ENCODE results near the gene CDCA3. TPM values are rescaled to one million over a fixed set of nuclear protein-coding genes. Genes with fewer than 3 reads are reported as not detected.

CDCA3 gene
- polyA plus RNA-seq, 3 donors = 0.52 to 1.1 (median 0.64) TPM

- no peak overlapping the region for H3K27ac ChIP-seq (ENCODE audit: low read depth, low read length)
- 69 to 84% (median 83%) methylated on average over 17 of the region's 17 CpGs for WGBS, 3 donors
Measured at GRCh38 chr12:6826125-6826733, 24.9 kb downstream of the CDCA3 start.

- H3K27ac ChIP-seq (ENCODE audit: low read depth, low read length) = no peak overlapping the region
- 10 to 19% (median 16%) methylated on average over 19 of the region's 19 CpGs for WGBS, 3 donors
Measured at GRCh38 chr12:6825398-6826124, 25.5 kb downstream of the CDCA3 start.

GRCh38 chr12:6824901-6825381, 26.1 kb downstream of the CDCA3 start:
- 34 to 57% (median 56%) methylated on average over 12 of the region's 12 CpGs for WGBS, 3 donors
- H3K27ac ChIP-seq (ENCODE audit: low read depth, low read length) = no peak overlapping the region

GRCh38 chr12:6824085-6824775, 26.9 kb downstream of the CDCA3 start:
- WGBS, 3 donors = 72 to 92% (median 91%) methylated on average over 36 to 37 of the region's 37 CpGs
- H3K27ac ChIP-seq (ENCODE audit: low read depth, low read length) = no peak overlapping the region

GRCh38 chr12:6823182-6824084, 27.7 kb downstream of the CDCA3 start:
- no peak overlapping the region for H3K27ac ChIP-seq (ENCODE audit: low read depth, low read length)
- 65 to 83% (median 78%) methylated on average over 12 of the region's 12 CpGs for WGBS, 3 donors

GRCh38 chr12:6822426-6823135, 28.5 kb downstream of the CDCA3 start:
- 51 to 68% (median 64%) methylated on average over 7 of the region's 7 CpGs for WGBS, 3 donors
- H3K27ac ChIP-seq (ENCODE audit: low read depth, low read length) = no peak overlapping the region

- no peak within 1 kb of the TSS for H3K27ac ChIP-seq (ENCODE audit: low read depth, low read length)
- 0 to 1% (median 1%) methylated on average over 17 to 28 of the region's 28 CpGs for WGBS, 3 donors
Measured at GRCh38 chr12:6821591-6822425, 29.3 kb downstream of the CDCA3 start, which contains the start of gene GPR162. TSS of gene GPR162 (plus strand) at chr12:6821821. CDS start at chr12:6823899, 2,078 bp downstream.

GRCh38 chr12:6820166-6820565, 30.9 kb downstream of the CDCA3 start:
- 79 to 88% (median 85%) methylated on average over 5 of the region's 5 CpGs for WGBS, 3 donors

GRCh38 chr12:6819106-6820030, 31.7 kb downstream of the CDCA3 start:
- no peak overlapping the region for H3K27ac ChIP-seq (ENCODE audit: low read depth, low read length)
- 80 to 85% (median 84%) methylated on average over 11 to 13 of the region's 13 CpGs for WGBS, 3 donors

More at GRCh38 chr12:6820166-6820565, 30.9 kb downstream of the CDCA3 start:
- no peak overlapping the region for H3K27ac ChIP-seq (ENCODE audit: low read depth, low read length)

- H3K27ac ChIP-seq (ENCODE audit: low read depth, low read length) = no peak overlapping the region
- WGBS, 3 donors = 65 to 84% (median 77%) methylated on average over 5 of the region's 5 CpGs
Measured at GRCh38 chr12:6818645-6819044, 32.4 kb downstream of the CDCA3 start.

GRCh38 chr12:6818222-6818621, 32.9 kb downstream of the CDCA3 start:
- 35 to 76% (median 75%) methylated on average over 10 of the region's 10 CpGs for WGBS, 3 donors
- no peak overlapping the region for H3K27ac ChIP-seq (ENCODE audit: low read depth, low read length)

GRCh38 chr12:6817662-6818157, 33.4 kb downstream of the CDCA3 start:
- 82 to 92% (median 83%) methylated on average over 20 of the region's 20 CpGs for WGBS, 3 donors
- H3K27ac ChIP-seq (ENCODE audit: low read depth, low read length) = no peak overlapping the region

GRCh38 chr12:6817098-6817497, 34.0 kb downstream of the CDCA3 start:
- no peak overlapping the region for H3K27ac ChIP-seq (ENCODE audit: low read depth, low read length)
- WGBS, 3 donors = 70 to 93% (median 90%) methylated on average over 8 of the region's 8 CpGs

- no peak overlapping the region for H3K27ac ChIP-seq (ENCODE audit: low read depth, low read length)
- WGBS, 3 donors = 48 to 80% (median 65%) methylated on average over 3 of the region's 3 CpGs
Measured at GRCh38 chr12:6816598-6816997, 34.5 kb downstream of the CDCA3 start.

- no peak overlapping the region for H3K27ac ChIP-seq (ENCODE audit: low read depth, low read length)
- 44 to 70% (median 59%) methylated on average over 4 of the region's 4 CpGs for WGBS, 3 donors
Measured at GRCh38 chr12:6813363-6813762, 37.7 kb downstream of the CDCA3 start.

- no peak overlapping the region for H3K27ac ChIP-seq (ENCODE audit: low read depth, low read length)
- WGBS, 3 donors = 68 to 87% (median 86%) methylated on average over 1 of the region's 1 CpG
Measured at GRCh38 chr12:6810758-6811157, 40.3 kb downstream of the CDCA3 start.

All from adipose tissue (tissue), 3 donors.